AG08395 (cell line): ENCODE results near the gene INTS1.

Source experiments
- DNase-seq: peaks from one replicate; pipeline ENCODE4 v3.0.0; 2012; ENCODE audit warnings: mixed read lengths, low spot score

INTS1 gene

DNA sequence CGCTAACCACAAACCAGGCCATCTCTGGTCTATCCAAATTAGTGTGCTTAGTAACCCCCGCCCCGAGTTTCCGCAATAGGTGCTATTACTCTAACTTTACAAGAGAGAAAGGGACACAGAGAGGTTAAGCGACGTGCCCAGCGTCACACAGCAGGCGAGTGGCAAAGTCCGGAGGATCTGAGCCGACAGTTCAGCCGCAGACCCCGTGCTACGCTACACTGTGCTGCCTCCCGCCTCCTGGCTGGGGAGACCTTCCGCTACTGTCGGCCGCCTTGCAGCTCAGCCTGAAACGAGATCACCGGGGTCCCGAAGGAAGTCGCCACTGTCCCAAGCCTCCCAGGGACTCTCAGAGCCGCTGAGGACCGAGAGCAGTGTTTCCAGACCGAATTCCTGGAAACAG is 799 bp downstream of the INTS1 start:
- no peak for DNase-seq

- no peak for DNase-seq
These were observed 1.3 kb downstream of the INTS1 start for GRCh38 chr7:1502845-1503244.

- no peak for DNase-seq
These were observed 2.5 kb downstream of the INTS1 start for GRCh38 chr7:1501487-1502270.

DNA sequence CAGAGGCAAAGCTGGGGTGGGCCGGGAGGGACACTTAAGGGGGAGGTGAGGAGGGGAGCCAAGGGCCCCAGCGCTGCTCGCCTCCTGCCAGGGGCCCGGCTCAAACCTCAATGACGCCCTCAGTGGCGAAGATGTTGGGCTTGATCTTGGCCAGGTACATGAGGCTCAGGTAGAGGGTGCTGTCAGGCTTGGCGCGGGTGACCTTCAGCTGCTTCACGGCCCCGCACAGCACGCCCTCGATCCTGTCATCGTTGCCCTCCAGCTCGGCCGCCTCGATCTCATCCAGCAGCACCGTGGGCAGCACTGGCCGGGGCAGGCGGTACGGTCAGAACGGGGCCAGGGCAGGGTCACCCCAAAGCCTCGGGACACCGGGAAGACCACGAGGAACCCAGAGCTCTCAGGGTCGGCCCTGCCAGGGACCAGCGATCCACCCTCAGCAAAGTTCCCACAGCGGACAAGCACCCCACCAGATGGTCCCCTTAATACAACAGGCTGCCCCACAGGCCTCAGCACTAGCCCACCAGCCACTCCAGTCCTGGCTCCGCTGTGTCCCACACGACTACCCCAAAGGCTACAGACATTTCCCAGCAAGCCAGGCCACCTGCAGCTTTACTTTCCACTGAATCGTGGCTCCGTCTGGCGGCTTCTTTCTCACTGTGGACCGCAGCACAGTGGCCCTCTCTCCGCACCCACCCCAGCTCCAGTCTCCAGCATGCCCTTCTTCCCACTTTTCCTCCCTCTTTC is 4.0 kb downstream of the INTS1 start:
- DNase-seq = no peak

DNA sequence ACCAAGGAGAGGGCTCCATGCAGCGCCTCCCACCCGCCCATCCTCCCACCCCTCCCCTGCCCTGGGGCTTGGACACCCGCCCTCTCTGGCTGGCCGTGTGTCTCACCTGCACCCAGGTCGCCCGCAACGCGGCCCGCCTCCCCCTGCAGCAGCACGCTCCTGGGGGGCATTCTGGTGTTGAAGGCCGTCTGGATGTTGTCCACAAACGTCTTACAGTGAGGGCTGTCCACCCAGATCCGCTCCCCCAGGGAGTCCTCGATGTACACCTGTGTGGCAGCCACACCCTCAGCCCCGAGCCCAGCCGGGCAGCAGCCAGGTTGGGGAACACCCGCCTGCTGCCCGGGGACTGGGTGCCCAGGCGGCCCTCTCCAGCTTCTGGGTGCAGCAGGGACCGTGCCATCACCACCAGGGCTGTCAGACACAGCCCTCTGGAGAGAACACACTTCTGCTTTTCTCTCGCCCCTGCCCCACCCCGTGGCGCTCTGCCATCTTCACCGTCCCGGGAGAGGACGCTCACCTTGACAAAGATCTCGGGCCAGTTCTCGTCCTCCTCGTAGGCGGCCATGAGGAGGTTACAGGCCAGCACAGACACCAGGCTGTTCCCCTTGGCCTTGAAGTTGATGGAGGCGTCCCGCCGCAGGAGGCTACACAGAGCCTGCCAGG is 4.7 kb downstream of the INTS1 start:
- DNase-seq = no peak

DNA sequence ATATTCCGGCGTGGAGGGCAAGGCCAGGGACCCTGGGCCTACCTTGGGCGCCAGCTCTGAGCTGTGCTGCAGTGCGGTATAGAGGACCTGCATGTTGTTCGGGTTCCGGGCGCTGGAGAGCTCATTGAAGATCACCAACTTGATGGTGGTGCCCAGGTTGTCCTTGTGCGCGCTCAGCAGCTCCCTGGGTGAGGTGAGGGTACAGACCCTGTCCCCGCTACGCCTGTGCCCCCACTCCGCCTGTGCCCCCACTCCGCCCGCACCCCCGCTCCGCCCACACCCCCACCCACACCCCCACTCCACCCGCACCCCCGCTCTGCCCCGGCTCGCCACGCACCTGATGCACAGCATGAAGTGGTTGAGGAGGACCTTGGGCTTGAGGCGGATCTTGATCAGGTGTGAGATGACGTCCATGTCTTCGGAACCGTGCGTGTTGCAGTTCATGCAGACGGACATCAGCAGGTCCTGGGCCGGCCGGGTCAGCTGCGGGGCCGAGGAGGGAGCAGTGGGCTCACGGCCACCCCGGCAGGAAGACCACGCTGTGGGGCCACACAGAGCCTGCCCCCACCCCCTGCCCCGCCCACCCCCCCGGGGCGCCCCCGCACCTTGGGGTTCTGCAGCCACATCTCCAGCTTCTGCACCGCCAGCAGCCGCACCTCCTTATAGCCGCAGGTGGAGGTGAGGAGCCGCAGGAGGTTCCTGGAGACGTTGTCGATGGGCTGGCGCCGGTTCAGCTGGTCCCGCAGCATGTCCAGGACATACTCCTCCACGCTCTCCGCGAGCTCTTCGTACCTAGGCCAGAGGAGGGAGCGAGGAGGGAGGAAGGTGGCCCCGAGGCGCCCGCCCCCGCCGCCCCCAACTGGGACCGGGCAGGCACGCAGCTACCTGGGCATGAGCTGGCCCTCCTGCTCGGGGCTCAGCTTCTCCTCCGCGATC is 5.6 kb downstream of the INTS1 start:
- no peak for DNase-seq

GRCh38 chr7:1497293-1497927 is 6.8 kb downstream of the INTS1 start:
- no peak for DNase-seq

DNA sequence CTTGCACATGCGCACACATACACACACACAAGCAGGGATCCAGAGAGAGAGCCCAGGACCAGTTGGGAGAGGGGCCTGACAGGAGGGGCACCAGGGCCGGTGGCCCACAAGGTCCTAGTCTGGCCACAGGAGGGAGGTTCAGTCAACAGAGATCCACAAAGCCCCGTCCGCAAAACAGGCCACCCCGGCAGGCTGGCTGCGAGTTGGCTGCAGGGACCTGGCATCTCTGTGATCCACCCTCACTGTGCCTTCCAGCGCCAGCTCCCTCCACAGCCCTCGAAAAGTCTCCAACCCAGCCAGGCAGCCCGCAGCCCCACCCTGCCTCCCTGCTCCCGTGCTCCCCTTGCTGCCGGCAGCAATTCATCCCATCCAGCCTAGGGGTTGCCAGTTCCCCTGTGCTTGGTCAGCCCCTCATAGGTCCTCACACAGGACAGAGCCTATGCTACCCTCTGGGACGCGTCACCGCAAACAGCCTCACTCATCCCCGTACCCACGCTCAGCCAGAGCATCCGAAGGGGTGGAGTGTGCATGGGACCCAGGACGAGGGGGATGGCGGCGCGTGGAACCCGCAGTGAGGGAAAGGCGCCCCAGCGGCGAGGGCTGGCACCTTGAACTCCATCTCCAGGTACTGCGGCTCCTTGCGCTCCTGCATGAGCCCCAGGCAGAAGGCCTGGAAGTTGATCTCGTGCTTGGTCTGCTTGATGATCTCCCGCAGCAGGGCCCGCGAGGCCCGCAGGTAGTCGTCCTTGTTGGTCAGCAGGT is 7.5 kb downstream of the INTS1 start:
- DNase-seq = no peak

GRCh38 chr7:1495564-1496242 is 8.5 kb downstream of the INTS1 start:
- DNase-seq = no peak

DNA sequence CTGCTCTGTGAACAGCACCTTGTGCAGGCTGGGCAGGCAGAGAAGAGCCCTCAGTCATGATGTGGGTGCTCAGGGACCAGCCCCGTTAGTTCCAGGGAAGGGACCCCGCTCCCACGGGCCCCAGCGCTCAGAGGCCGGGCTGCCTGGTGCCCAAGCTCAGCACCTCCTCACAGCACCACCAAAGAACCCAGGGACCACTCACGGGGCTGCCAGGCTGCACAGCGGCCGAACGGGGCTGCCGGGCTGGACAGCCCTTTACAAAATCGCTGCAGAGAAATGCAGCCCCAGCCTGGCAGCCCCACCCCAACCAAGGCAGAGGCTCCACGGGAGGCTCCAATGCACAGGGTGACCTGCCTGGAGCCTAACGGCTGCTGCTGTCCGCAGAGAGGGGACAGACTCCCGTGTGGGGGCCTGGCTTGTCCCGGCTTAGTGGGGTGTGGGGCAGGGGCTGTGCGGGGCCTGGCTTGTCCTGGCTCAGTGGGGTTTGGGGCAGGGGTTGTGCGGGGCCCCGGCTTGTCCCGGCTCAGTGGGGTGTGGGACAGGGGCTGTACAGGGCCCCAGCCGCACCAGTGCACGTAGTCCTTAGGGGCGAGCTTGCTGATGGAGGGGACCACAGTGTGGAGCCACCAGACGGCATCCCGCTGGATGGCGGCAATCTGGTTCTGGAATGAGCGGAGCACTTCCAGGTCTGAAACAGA is 9.2 kb downstream of the INTS1 start:
- DNase-seq = no peak

- DNase-seq = no peak
These were observed 9.7 kb downstream of the INTS1 start for GRCh38 chr7:1494447-1494846.

DNA sequence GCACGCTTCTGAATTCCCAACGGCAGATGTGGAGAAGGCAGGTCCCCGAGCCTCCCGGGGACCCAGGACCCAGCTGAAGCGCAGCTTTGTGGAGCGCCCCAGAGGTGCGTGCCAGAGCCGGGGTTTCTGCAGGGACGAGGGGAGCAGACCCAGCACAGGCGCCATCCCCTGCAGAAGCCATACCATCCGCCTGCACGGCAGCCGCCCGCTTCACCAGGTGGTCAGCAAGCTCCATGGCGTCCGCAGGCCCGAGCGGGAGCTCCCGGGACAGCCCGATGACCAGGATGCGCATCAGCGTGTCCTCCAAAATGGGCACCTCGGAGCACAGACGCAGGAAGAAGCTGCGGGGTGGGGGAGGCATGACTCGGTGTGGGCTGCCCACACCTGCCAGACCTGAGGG is 10.6 kb downstream of the INTS1 start:
- no peak for DNase-seq

- DNase-seq = no peak
These were observed 11.1 kb downstream of the INTS1 start for GRCh38 chr7:1493129-1493528.

GRCh38 chr7:1492640-1493039 is 11.5 kb downstream of the INTS1 start:
- DNase-seq = no peak

DNA sequence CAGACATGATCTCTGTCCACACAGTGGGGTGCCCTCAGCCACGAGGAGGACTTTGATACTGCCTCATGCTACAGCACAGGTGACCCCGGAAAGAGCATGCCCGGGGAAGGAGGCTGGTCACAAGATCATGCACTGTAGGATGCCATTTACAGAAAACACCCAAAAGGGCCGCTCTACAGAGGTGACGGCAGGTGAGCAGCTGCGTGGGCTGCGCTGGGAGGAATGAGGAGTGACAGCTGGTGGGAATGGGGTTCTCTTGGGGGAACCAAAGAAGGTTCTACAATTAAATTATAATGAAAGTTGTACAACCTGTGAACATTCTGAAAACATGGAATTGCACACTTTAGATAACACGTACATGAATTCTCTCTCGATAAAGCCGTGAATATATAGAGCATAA is 12.0 kb downstream of the INTS1 start:
- no peak for DNase-seq

DNA sequence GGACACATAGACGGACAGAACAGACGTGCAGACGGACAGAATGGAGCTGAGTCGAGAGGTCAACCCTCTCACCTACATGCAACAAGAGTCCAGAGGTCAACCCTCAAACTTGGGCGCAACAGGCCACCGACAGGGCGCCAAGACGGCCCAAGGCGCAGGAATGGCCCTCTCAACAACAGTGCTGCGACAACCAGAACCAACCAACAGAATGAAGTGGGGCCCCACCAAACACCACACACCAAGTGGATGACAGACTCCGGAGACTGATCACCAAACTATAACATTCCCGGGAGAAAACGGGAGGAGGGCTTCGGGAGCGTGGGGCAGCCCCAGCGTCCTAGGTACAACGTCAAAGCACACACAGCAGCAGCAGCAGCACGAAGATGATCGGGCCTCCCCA is 13.4 kb downstream of the INTS1 start:
- DNase-seq = no peak

- no peak for DNase-seq
These were observed 14.9 kb downstream of the INTS1 start for GRCh38 chr7:1489336-1489735.

DNA sequence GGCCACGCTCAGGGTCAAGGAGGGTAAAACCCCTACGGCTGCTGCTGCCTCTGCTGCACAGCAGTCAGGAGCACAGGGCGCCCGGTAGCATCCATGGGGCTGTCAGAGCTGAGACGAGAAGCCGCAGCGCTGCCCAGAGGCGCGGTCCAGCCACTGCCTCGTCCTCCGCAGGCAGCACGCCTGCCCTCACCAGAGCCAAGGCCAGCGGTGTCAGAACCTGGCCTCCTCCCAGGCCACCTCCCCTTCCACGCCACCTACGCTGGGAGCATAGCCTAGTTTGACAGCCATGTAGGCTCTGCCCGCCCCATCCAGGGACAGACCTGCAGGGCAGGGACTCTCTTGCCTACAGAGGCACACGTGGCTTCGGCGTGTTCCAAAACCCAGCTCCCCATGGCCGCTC is 16.2 kb downstream of the INTS1 start:
- no peak for DNase-seq

- DNase-seq = no peak
These were observed 16.7 kb downstream of the INTS1 start for GRCh38 chr7:1487466-1487865.

GRCh38 chr7:1486571-1486970 is 17.6 kb downstream of the INTS1 start:
- DNase-seq = no peak
